Measurements from ENCODE around the gene NR1D1. TPM values are rescaled to one million over a fixed set of nuclear protein-coding genes. Genes with fewer than 3 reads are reported as not detected.

NR1D1 gene
- total RNA-seq, 1 donor from 2014 or later, result 2.6 TPM

GRCh38 chr17:40060887-40061608 is 39.3 kb downstream of the NR1D1 start:
- Mint-ChIP-seq H3K27me3 (ENCODE audit: low read depth) (peaks cover 21% of the 10 kb centered on the region), H3K4me1 (peaks cover 32% of the 10 kb centered on the region), H3K4me3 (peak overlapping the region; percentile 80), H3K27ac (no peak overlapping the region), H3K36me3 (no peaks in the 10 kb centered on the region), H3K9me3 (no peaks in the 10 kb centered on the region)
- no peak for TF ChIP-seq CTCF (IDR thresholded peaks at IDR 0.05; ENCODE audit: unreplicated experiment)
- DNase-seq (ENCODE audit: low spot score in 2 of 2, unreplicated experiment in 2 of 2), result no peak

DNA sequence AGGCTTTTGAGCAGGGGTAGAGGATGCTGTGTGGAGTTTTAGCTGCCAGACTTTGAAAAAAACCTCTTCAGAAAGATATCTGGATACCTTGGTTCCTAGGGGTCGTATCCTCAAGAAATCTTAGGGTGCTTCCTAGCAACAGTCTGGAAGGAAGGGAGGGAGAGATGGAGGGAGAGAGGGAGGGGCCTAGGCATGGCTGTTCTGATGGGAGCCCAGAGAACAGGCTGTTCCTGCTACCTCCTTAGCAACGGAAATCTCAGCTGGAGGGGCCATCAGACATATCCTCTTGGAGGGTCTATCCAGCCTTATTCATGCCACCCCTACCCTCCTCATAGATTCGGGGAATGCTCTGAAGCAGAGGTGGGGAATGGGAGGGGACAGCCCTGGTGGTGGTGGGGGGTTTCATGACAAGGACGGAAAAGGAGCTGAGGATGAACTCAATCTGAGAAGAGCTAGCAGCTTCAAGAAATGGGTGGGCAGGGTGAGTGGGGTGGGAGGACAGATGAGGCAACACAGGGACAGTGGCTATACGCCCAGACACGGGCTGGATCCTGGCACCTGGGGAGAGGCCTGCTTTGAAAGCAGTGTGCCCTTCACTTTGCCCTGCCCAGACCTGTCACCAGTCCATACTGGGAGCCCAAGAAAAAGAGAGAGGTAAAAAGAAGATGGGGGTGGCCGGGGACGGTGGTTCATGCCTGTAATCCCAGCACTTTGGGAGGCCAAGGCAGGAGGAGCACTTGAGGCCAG is 40.5 kb downstream of the NR1D1 start:
- H3K4me3 Mint-ChIP-seq, result no peak overlapping the region
- peaks cover 21% of the 10 kb centered on the region for H3K27me3 Mint-ChIP-seq (ENCODE audit: low read depth)
- H3K36me3 Mint-ChIP-seq, result no peaks in the 10 kb centered on the region
- H3K4me1 Mint-ChIP-seq, result peaks cover 23% of the 10 kb centered on the region
- no peak for TF ChIP-seq CTCF (IDR thresholded peaks at IDR 0.05; ENCODE audit: unreplicated experiment)
- H3K9me3 Mint-ChIP-seq, result no peaks in the 10 kb centered on the region
- no peak for DNase-seq (ENCODE audit: low spot score in 2 of 2, unreplicated experiment in 2 of 2)
- no peak overlapping the region for H3K27ac Mint-ChIP-seq

DNA sequence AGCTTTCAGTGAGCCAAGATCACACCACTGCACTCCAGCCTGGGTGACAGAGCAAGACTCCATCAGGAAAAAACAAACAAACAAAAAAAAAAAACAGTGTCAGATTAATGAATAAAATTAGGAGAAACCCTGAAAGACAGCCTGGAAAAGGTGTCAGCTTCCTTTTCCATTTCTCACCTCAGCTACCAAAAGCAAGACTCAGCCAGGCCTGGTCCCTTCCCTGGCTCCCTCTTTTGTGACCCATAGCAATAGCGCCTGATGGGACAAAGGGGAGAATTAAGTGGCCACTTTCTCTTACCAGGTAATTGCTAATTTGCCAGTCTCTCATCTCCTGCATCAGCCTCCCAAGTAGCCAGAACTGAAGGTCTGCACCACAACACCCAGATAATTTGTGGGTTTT is 41.5 kb downstream of the NR1D1 start:
- Mint-ChIP-seq H3K27ac (no peak overlapping the region), H3K4me1 (peaks cover 18% of the 10 kb centered on the region)
- no peak for DNase-seq (ENCODE audit: low spot score in 2 of 2, unreplicated experiment in 2 of 2)

GRCh38 chr17:40058186-40058784 is 42.1 kb downstream of the NR1D1 start:
- TF ChIP-seq CTCF (IDR thresholded peaks at IDR 0.05; ENCODE audit: unreplicated experiment), result no peak
- Mint-ChIP-seq H3K4me3 (no peak overlapping the region), H3K4me1 (peaks cover 16% of the 10 kb centered on the region)

More for the DNA sequence above, 41.5 kb downstream of the NR1D1 start:
- Mint-ChIP-seq H3K36me3 (no peaks in the 10 kb centered on the region), H3K27me3 (ENCODE audit: low read depth) (peaks cover 21% of the 10 kb centered on the region), H3K9me3 (no peaks in the 10 kb centered on the region), H3K4me3 (no peak overlapping the region)
- no peak for TF ChIP-seq CTCF (IDR thresholded peaks at IDR 0.05; ENCODE audit: unreplicated experiment)

GRCh38 chr17:40056379-40057015 is 43.9 kb downstream of the NR1D1 start:
- no peak for DNase-seq (ENCODE audit: low spot score in 2 of 2, unreplicated experiment in 2 of 2)
- H3K9me3 Mint-ChIP-seq, result no peaks in the 10 kb centered on the region
- H3K4me3 Mint-ChIP-seq, result no peak overlapping the region
- H3K27me3 Mint-ChIP-seq (ENCODE audit: low read depth), result peaks cover 19% of the 10 kb centered on the region
- peaks cover 8% of the 10 kb centered on the region for H3K36me3 Mint-ChIP-seq
- no peak overlapping the region for H3K27ac Mint-ChIP-seq
- H3K4me1 Mint-ChIP-seq, result peaks cover 11% of the 10 kb centered on the region
- no peak for TF ChIP-seq CTCF (IDR thresholded peaks at IDR 0.05; ENCODE audit: unreplicated experiment)

More at GRCh38 chr17:40058186-40058784, 42.1 kb downstream of the NR1D1 start:
- no peak overlapping the region for H3K27ac Mint-ChIP-seq
- DNase-seq (ENCODE audit: low spot score in 2 of 2, unreplicated experiment in 2 of 2), result no peak
- peaks cover 21% of the 10 kb centered on the region for H3K27me3 Mint-ChIP-seq (ENCODE audit: low read depth)
- H3K9me3 Mint-ChIP-seq, result no peaks in the 10 kb centered on the region
- H3K36me3 Mint-ChIP-seq, result peaks cover 2% of the 10 kb centered on the region

Other genes starting within 250 kb of the NR1D1 start
- 0.58 to 0.75 TPM (median 0.67 TPM) in 3 replicates for gene IKZF3, start 236.3 kb downstream of the NR1D1 start, total RNA-seq
- gene ZPBP2, start 232.4 kb downstream of the NR1D1 start, total RNA-seq, result not detected in 3 replicates
- gene GSDMB, start 182.0 kb downstream of the NR1D1 start, total RNA-seq, result 26.8 to 31.7 TPM (median 28.1 TPM) in 3 replicates
- 67.1 to 78.3 TPM (median 69.4 TPM) in 3 replicates for gene ORMDL3, start 173.0 kb downstream of the NR1D1 start, total RNA-seq
- gene LRRC3C, start 172.9 kb downstream of the NR1D1 start, total RNA-seq, result not detected in 3 replicates
- not detected in 3 replicates for gene GSDMA, start 137.6 kb downstream of the NR1D1 start, total RNA-seq
- 107 to 111 TPM (median 110 TPM) in 3 replicates for gene PSMD3, start 119.8 kb downstream of the NR1D1 start, total RNA-seq
- not detected in 3 replicates for gene CSF3, start 85.1 kb downstream of the NR1D1 start, total RNA-seq
- 125 to 131 TPM (median 130 TPM) in 3 replicates for gene MED24, start 46.2 kb downstream of the NR1D1 start, total RNA-seq
- 42.4 to 44.3 TPM (median 43.6 TPM) in 3 replicates for gene THRA, start 37.6 kb downstream of the NR1D1 start, total RNA-seq
- gene MSL1, start 21.4 kb upstream of the NR1D1 start, total RNA-seq, result 132 to 139 TPM (median 135 TPM) in 3 replicates
- gene CASC3, start 39.9 kb upstream of the NR1D1 start, total RNA-seq, result 103 to 107 TPM (median 107 TPM) in 3 replicates
- gene RAPGEFL1, start 76.9 kb upstream of the NR1D1 start, total RNA-seq, result 23.1 to 28.2 TPM (median 23.8 TPM) in 3 replicates
- 27.0 to 28.7 TPM (median 28.1 TPM) in 3 replicates for gene WIPF2, start 118.7 kb upstream of the NR1D1 start, total RNA-seq
- 16.4 to 18.9 TPM (median 16.8 TPM) in 3 replicates for gene CDC6, start 187.3 kb upstream of the NR1D1 start, total RNA-seq
- 74.0 to 80.8 TPM (median 79.6 TPM) in 3 replicates for gene RARA, start 208.6 kb upstream of the NR1D1 start, total RNA-seq

Data from mesothelial cell of epicardium (in vitro differentiated cells).